H1 (cell line): Measurements from ENCODE around the gene SPATA25. TPM values are rescaled to one million over a fixed set of nuclear protein-coding genes. Genes with fewer than 3 reads are reported as not detected.

Source experiments
- CTCF ChIA-PET: fragments of 300-600 bp; sonication (Branson Sonifier 250); formaldehyde crosslinking; loops from one replicate; lab custom pipeline; 2021; ENCODE audit not compliant: partially characterized antibody; lab: Charles Lee
- POLR2A ChIA-PET: fragments of 300-600 bp; sonication (Branson Sonifier 250); formaldehyde crosslinking; loops from one replicate; lab custom pipeline; 2021; ENCODE audit warnings: inconsistent platforms; ENCODE audit not compliant: partially characterized antibody; lab: Charles Lee
- DNase-seq, 2 experiments: peaks; one replicate each; pipeline versions ENCODE4 v3.0.0 to v3.0.0-alpha.2; 2010 to 2022; ENCODE audit warnings: low spot score in 2 of 2, low read depth in 1 of 2, mixed read lengths in 1 of 2
- FAIRE-seq: peaks from 2 replicates; lab custom pipeline; 2011; peaks lifted over from hg19 to GRCh38; lab: Jason Lieb, UNC
- H2AFZ ChIP-seq: 2 replicates; pipeline ENCODE4 v1.8.1; 2012; ENCODE audit warnings: low read length, inconsistent platforms
- H2AK5ac ChIP-seq: 2 replicates; pipeline ENCODE4 v1.6.1; 2013; ENCODE audit warnings: low read depth, low read length
- H2BK120ac ChIP-seq: replicated peaks from 2 replicates; pipeline ENCODE3; 2013; ENCODE audit warnings: low read depth, low read length, inconsistent platforms
- H2BK12ac ChIP-seq: 2 replicates; pipeline ENCODE4 v1.6.1; 2013; ENCODE audit warnings: low read depth, low read length
- H2BK15ac ChIP-seq: 2 replicates; pipeline ENCODE4 v1.6.1; 2013; ENCODE audit warnings: low read length
- H2BK20ac ChIP-seq: 2 replicates; pipeline ENCODE4 v1.6.1; 2013; ENCODE audit warnings: low read length
- H2BK5ac ChIP-seq: 2 replicates; pipeline ENCODE4 v1.6.1; 2013; ENCODE audit warnings: low read depth, low read length
- H3K14ac ChIP-seq: 2 replicates; pipeline ENCODE4 v1.6.1; 2013; ENCODE audit warnings: inconsistent platforms; ENCODE audit not compliant: insufficient read length
- H3K18ac ChIP-seq: 2 replicates; pipeline ENCODE4 v1.6.1; 2013; ENCODE audit warnings: low read length; ENCODE audit errors: extremely low read depth
- H3K23ac ChIP-seq: 2 replicates; pipeline ENCODE4 v1.6.1; 2013; ENCODE audit warnings: inconsistent platforms; ENCODE audit not compliant: insufficient read length
- H3K23me2 ChIP-seq: 2 replicates; pipeline ENCODE4 v1.6.1; 2013; ENCODE audit warnings: low read depth, low read length
- H3K27ac ChIP-seq: 2 replicates; pipeline ENCODE4 v1.6.1; 2011; ENCODE audit warnings: low read depth, low read length, inconsistent platforms
- H3K27me3 ChIP-seq, 4 experiments: replicated peaks in 1 of 4; 1 replicate in 1 of 4; 2 replicates in 3 of 4; pipeline versions ENCODE4 v1.6.1 to v1.8.1; 2011 to 2013; ENCODE audit warnings: low read length in 3 of 4, mild to moderate bottlenecking in 3 of 4, inconsistent platforms in 2 of 4, mixed read lengths in 2 of 4, moderate library complexity in 1 of 4; ENCODE audit not compliant: control insufficient read depth in 3 of 4, insufficient read depth in 3 of 4; ENCODE audit errors: extremely low read depth in 1 of 4
- H3K36me3 ChIP-seq, 4 experiments: 2 replicates each; pipeline versions ENCODE4 v1.6.1 to v1.8.1; 2011 to 2013; ENCODE audit warnings: mild to moderate bottlenecking in 4 of 4, low read length in 3 of 4, moderate library complexity in 2 of 4, control low read depth in 1 of 4, inconsistent platforms in 1 of 4; ENCODE audit not compliant: insufficient read depth in 4 of 4, control insufficient read depth in 2 of 4
- H3K4ac ChIP-seq: replicated peaks from 2 replicates; pipeline ENCODE3; 2013; ENCODE audit warnings: low read length, low read depth, mixed read lengths, inconsistent platforms; ENCODE audit not compliant: insufficient read length
- H3K4me1 ChIP-seq, 4 experiments: replicated peaks in 1 of 4; 1 replicate in 1 of 4; 2 replicates in 3 of 4; pipeline versions ENCODE4 v1.6.1 to v1.8.1; 2011 to 2013; ENCODE audit warnings: low read length in 3 of 4, inconsistent platforms in 2 of 4, mixed read lengths in 1 of 4; ENCODE audit not compliant: insufficient read depth in 4 of 4, control insufficient read depth in 3 of 4
- H3K4me2 ChIP-seq, 2 experiments: 2 replicates each; pipeline versions ENCODE4 v1.6.1 to v1.8.1; 2011 to 2013; ENCODE audit warnings: low read depth in 2 of 2, low read length in 2 of 2, control low read depth in 1 of 2, inconsistent platforms in 1 of 2, mild to moderate bottlenecking in 1 of 2; ENCODE audit not compliant: insufficient read depth in 1 of 2
- H3K4me3 ChIP-seq, 4 experiments: fragments of 200-600, 300-600 bp in 1 of 4; sonication (generic), shearing (Covaris generic), sonication (Bioruptor Twin) in 1 of 4; 2 replicates each; pipeline versions ENCODE4 v1.5.1 to v1.8.1; 2011 to 2016; ENCODE audit warnings: low read length in 4 of 4, low read depth in 3 of 4, control low read depth in 2 of 4, inconsistent platforms in 2 of 4, mild to moderate bottlenecking in 2 of 4, mixed read lengths in 1 of 4, moderate library complexity in 1 of 4; ENCODE audit not compliant: insufficient read depth in 2 of 4; ENCODE audit errors: extremely low read depth in 1 of 4
- H3K56ac ChIP-seq: replicated peaks from 2 replicates; pipeline ENCODE3; 2013; ENCODE audit warnings: low read depth, mild to moderate bottlenecking, mixed read lengths, low read length, inconsistent platforms; ENCODE audit not compliant: insufficient read length
- H3K79me1 ChIP-seq: 2 replicates; pipeline ENCODE4 v1.6.1; 2013; ENCODE audit warnings: low read depth, low read length, control low read depth
- H3K79me2 ChIP-seq, 2 experiments: 2 replicates each; pipeline versions ENCODE4 v1.6.1 to v1.8.1; 2012 to 2013; ENCODE audit warnings: low read length in 2 of 2, mild to moderate bottlenecking in 2 of 2, inconsistent platforms in 1 of 2; ENCODE audit not compliant: insufficient read depth in 2 of 2, control insufficient read depth in 1 of 2
- H3K9ac ChIP-seq, 4 experiments: replicated peaks in 1 of 4; 1 replicate in 1 of 4; 2 replicates in 3 of 4; pipeline versions ENCODE4 v1.6.1 to v1.8.1; 2011 to 2013; ENCODE audit warnings: low read depth in 3 of 4, low read length in 3 of 4, control low read depth in 2 of 4, mild to moderate bottlenecking in 2 of 4, moderate library complexity in 2 of 4, inconsistent platforms in 1 of 4; ENCODE audit errors: extremely low read depth in 1 of 4
- H3K9me3 ChIP-seq, 2 experiments: 2 replicates each; pipeline versions ENCODE4 v1.6.1 to v1.8.1; 2012 to 2013; ENCODE audit warnings: mild to moderate bottlenecking in 2 of 2, moderate library complexity in 2 of 2, control low read depth in 1 of 2, inconsistent platforms in 1 of 2, low read depth in 1 of 2, low read length in 1 of 2, mixed read lengths in 1 of 2; ENCODE audit not compliant: insufficient read depth in 2 of 2
- H4K20me1 ChIP-seq, 2 experiments: replicated peaks in 1 of 2; 2 replicates each; pipeline versions ENCODE3 to v1.8.1; 2011 to 2013; ENCODE audit warnings: inconsistent platforms in 2 of 2, low read length in 2 of 2, mild to moderate bottlenecking in 1 of 2; ENCODE audit not compliant: insufficient read depth in 2 of 2, control insufficient read depth in 1 of 2
- H4K5ac ChIP-seq: 2 replicates; pipeline ENCODE4 v1.6.1; 2013; ENCODE audit warnings: low read length, low read depth, mixed read lengths, inconsistent platforms; ENCODE audit not compliant: insufficient read length
- H4K8ac ChIP-seq: 2 replicates; pipeline ENCODE4 v1.8.0; 2013; ENCODE audit warnings: mild to moderate bottlenecking, moderate library complexity, low read length, inconsistent platforms; ENCODE audit not compliant: insufficient read depth; ENCODE audit errors: extremely low read depth
- H4K91ac ChIP-seq: replicated peaks from 2 replicates; pipeline ENCODE3; 2013; ENCODE audit warnings: low read length, mixed read lengths, inconsistent platforms; ENCODE audit not compliant: insufficient read length
- ATF3 ChIP-seq: IDR thresholded peaks from 2 replicates; pipeline ENCODE4 v1.6.1; 2011; ENCODE audit warnings: low read depth, mild to moderate bottlenecking, low read length; ENCODE audit not compliant: insufficient read depth
- EGR1 ChIP-seq: IDR thresholded peaks from 2 replicates; pipeline ENCODE4 v1.6.1; 2011; ENCODE audit warnings: low read depth, low read length, borderline replicate concordance
- GTF2F1 ChIP-seq: IDR thresholded peaks from 2 replicates; pipeline ENCODE4 v1.6.1; 2012; ENCODE audit warnings: low read depth, low read length, improper control_type of control experiment, borderline replicate concordance
- POLR2A ChIP-seq, 2 experiments: IDR thresholded peaks; 1 replicate in 1 of 2; 2 replicates in 1 of 2; pipeline ENCODE4 v1.6.1; 2011; ENCODE audit warnings: low read depth in 2 of 2, low read length in 2 of 2, mild to moderate bottlenecking in 2 of 2; ENCODE audit errors: control extremely low read depth in 1 of 2
- ZNF274 ChIP-seq: IDR thresholded peaks from 2 replicates; pipeline ENCODE4 v1.7.0; 2012; ENCODE audit warnings: low read length, borderline replicate concordance; ENCODE audit errors: extremely low read depth
- WGBS, 2 experiments: shearing (Covaris generic) in 1 of 2; methylation state at CpG; one replicate each; pipeline versions ENCODE4 v1.1.6 to v1.1.7; 2013 to 2015; ENCODE audit warnings: low lambda C conversion rate in 2 of 2, mixed read lengths in 2 of 2, inconsistent platforms in 1 of 2, low coverage in 1 of 2, missing lambda C conversion rate in 1 of 2; ENCODE audit not compliant: insufficient replicate concordance in 2 of 2, insufficient coverage in 1 of 2, insufficient read length in 1 of 2; ENCODE audit errors: extremely low coverage in 1 of 2, missing lambda C conversion rate in 1 of 2; 5-methylcytosine and 5-hydroxymethylcytosine counted together
- polyA plus RNA-seq, 7 experiments: library from polyadenylated mRNA; depleted of rRNA in 3 of 7; stranded (reverse) in 5 of 7; unstranded in 2 of 7; fragments of >200 nt in 5 of 7; fragments of 200-250 nt in 2 of 7; gene quantifications; 1 replicate in 5 of 7; 2 replicates in 1 of 7; 4 replicates in 1 of 7; pipeline versions ENCODE4 v1.2.1 to v1.2.3, GENCODE V29; 2011 to 2013; ENCODE audit warnings: missing spikeins in 2 of 7, mixed read lengths in 2 of 7
- total RNA-seq: library from RNA; stranded (reverse); fragmentation: NEBNext Ultra II Directional; extraction: Animal tissue kit (Norgen Biotek cat#: 25700); gene quantifications from 2 replicates; pipeline ENCODE4 v1.2.1, GENCODE V29; 2021

Gene SPATA25
- total and polyA plus RNA-seq, 2 of the 8 experiments (the other 6 are each of a cell fraction or from before 2014, with no cell fraction given): 2.0 to 3.0 TPM

GRCh38 chr20:45848421-45848820 is 39.0 kb downstream of the SPATA25 start:
- Histone ChIP-seq H2AK5ac (peak overlapping the region; percentile 72; the same call in 1 of the 2 replicates), H4K20me1 (no peaks in the 10 kb centered on the region), H3K56ac (no peak overlapping the region), H2AFZ (no peak overlapping the region), H3K4me2 (no peak overlapping the region), H3K4me3 (no peak overlapping the region), H3K79me2 (peaks cover 0 to 7% of the 10 kb centered on the region in 2 experiments; a peak in 1 of 4 replicates), H3K4ac (no peak overlapping the region), H4K8ac (no peak overlapping the region), H2BK20ac (no peak overlapping the region), H2BK120ac (no peak overlapping the region), H3K27me3 (no peaks in the 10 kb centered on the region), H3K79me1 (no peaks in the 10 kb centered on the region), H2BK15ac (0 out of 2 replicates have a peak overlapping the region, but pooled peaks have one; percentile 18), H4K5ac (no peak overlapping the region), H3K9me3 (no peaks in the 10 kb centered on the region), H3K4me1 (peaks cover 2 to 6% (median 4%) of the 10 kb centered on the region in 4 experiments; a peak in 5 of 7 replicates), H3K14ac (no peak overlapping the region), H3K23ac (no peak overlapping the region), H4K91ac (no peak overlapping the region), H3K9ac (no peak overlapping the region), H3K36me3 (peaks cover 8 to 46% (median 10%) of the 10 kb centered on the region in 4 experiments), H2BK5ac (0 out of 2 replicates have a peak overlapping the region, but pooled peaks have one; percentile 19), H2BK12ac (no peak overlapping the region), H3K27ac (no peak overlapping the region), H3K18ac (no peak overlapping the region), H3K23me2 (no peaks in the 10 kb centered on the region)
- no peak for TF ChIP-seq EGR1
- TF ChIP-seq ATF3: no peak
- no peak for TF ChIP-seq GTF2F1
- no peak for TF ChIP-seq POLR2A (IDR thresholded peaks at IDR 0.05; ENCODE audit: control extremely low read depth in 1 of 2, low read depth in 2 of 2, low read length in 2 of 2)
- no peak for TF ChIP-seq ZNF274
- ChIA-PET CTCF (interaction anchor here (1.0 to 1.4 kb wide), 3 partner anchors 9 to 49 kb away, joined by 3 to 4 read pairs (median 3); no protein-coding TSS in a partner anchor), POLR2A (interaction anchor here (0.5 to 4.5 kb wide), 5 partner anchors 9 to 32 kb away, joined by 3 to 36 read pairs (median 11); partner anchors contain the start of genes SNX21 and ZSWIM1)
- WGBS, 2 experiments: 92% methylated on average over 8 of the region's 8 CpGs; no CpG with 5 or more reads in 1 of the 2 experiments
- no peak for DNase-seq
- FAIRE-seq: no peak
